ENCODE data around the gene SGCD.

SGCD gene

DNA sequence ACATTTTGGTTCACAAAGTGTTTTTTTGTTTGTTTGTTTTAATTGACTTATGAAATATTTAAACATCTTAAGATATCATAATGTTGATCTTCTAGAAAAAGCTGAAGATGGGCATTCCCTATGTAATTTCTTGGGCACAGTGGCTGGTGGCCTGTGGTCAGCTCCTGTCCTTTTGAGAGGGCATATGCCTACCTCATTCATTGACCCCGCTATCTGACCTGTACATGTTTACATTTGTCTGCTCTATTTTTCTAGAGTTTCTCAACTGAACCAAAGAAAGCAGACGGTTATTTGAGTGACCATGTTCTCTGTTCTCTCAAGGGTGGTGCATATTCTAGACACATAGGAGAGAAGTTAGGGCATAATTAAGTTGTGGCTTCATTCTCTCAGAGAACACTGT lies 5.3 kb downstream of the SGCD start:
- no peak for DNase-seq (ENCODE audit: low spot score)
- H3K4me3 ChIP-seq: no peak overlapping the region
- no peak overlapping the region for H3K27ac ChIP-seq
- TF ChIP-seq, protein P1, sequence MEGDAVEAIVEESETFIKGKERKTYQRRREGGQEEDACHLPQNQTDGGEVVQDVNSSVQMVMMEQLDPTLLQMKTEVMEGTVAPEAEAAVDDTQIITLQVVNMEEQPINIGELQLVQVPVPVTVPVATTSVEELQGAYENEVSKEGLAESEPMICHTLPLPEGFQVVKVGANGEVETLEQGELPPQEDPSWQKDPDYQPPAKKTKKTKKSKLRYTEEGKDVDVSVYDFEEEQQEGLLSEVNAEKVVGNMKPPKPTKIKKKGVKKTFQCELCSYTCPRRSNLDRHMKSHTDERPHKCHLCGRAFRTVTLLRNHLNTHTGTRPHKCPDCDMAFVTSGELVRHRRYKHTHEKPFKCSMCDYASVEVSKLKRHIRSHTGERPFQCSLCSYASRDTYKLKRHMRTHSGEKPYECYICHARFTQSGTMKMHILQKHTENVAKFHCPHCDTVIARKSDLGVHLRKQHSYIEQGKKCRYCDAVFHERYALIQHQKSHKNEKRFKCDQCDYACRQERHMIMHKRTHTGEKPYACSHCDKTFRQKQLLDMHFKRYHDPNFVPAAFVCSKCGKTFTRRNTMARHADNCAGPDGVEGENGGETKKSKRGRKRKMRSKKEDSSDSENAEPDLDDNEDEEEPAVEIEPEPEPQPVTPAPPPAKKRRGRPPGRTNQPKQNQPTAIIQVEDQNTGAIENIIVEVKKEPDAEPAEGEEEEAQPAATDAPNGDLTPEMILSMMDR (IDR thresholded peaks at IDR 0.05): no peak

DNA sequence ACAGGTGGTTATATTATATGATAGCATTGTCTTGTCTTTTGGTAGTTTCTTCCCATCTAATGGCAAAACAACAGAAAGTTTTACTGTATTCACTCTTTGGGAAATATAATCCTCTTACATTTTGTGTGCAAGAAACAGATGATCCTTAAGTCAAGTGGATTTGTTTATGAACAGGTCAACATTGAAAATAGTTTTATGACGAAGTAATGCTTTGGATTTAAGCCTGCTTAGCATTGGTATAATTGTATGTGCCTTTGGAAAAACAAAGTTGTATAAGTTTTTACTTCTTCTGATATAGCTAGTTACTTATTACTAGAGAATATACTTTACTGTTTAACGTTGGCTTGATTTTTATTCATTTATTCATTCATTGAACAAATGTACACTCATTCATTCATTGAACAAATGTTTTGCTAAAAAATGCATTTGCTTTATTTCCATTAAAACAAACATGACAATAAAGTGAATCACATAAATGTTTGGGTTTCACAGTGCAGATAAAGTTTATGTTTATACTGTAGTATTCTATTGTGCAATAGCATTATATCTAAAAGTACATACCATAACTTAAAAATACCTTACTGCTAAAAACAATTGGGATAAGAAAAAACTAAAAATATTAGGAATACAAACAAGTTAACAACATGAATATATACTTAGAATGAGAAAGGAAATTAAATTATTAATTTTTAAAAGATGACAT lies 12.3 kb downstream of the SGCD start:
- Histone ChIP-seq H3K4me3 (no peak overlapping the region), H3K27ac (no peak overlapping the region)
- no peak for DNase-seq (ENCODE audit: low spot score)
- TF ChIP-seq, protein P1 (IDR thresholded peaks at IDR 0.05): no peak

DNA sequence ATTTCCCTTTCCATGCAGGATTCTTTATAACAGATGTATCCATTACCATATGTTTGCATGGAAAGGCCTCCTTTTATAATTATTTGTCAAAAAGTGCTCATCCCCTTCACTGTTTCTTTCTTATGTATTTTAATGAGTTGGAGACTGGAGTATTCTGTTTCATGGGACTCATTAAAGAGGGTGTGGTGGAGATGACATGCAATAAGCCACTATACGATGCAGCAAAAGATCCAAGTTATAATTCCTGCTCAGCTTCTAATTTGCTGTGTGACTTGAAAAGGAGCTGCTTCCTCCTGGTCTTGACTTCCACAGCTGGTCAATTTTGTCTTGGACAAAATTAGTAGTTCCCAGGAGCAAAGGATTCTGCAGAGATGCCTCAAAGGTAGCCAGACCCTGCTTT lies 13.9 kb downstream of the SGCD start:
- H3K27ac ChIP-seq: no peak overlapping the region
- TF ChIP-seq, protein P1 (IDR thresholded peaks at IDR 0.05): no peak
- H3K4me3 ChIP-seq: no peak overlapping the region
- DNase-seq (ENCODE audit: low spot score): no peak

DNA sequence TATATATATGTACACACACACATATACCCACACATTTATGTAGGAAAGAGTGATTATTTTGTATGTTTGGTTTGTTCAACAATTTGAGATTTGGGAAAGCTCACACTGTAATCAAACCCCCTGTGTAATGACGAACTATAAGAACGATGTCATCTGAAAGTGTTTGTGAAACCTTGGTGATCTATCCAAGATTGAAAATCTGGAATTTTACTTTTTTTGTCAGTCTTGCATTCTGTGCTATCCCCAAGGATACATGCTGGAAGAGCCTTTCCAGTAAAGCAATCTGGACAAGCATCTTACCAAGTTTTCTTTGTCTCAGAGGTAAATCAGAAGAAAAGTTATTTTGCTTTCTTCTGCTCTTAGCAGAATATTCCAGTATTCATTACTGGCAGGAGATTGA lies 23.3 kb downstream of the SGCD start:
- H3K27ac ChIP-seq: no peak overlapping the region

DNA sequence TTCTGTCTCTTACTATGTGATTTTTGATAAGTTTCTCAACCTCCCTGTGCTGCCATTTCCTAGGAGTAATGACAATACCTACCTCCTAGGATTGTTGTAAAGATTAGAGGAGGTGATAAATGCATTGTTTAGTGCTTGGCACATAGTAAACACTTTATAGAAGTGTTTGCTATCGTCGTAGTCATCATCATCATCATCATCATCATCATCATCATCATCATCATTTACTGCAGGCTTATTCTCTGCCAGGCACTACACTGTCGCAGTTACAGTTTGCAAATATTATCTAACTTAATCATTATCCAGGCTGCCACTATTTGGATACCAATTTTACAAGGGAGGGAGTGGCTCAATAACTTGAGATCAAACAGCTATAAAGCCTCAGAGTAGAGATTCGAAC lies 24.5 kb downstream of the SGCD start:
- no peak overlapping the region for H3K27ac ChIP-seq
- DNase-seq (ENCODE audit: low spot score): no peak
- TF ChIP-seq, protein P1 (IDR thresholded peaks at IDR 0.05): no peak
- H3K4me3 ChIP-seq: no peak overlapping the region

More for the DNA sequence above, 23.3 kb downstream of the SGCD start:
- TF ChIP-seq, protein P1 (IDR thresholded peaks at IDR 0.05): no peak
- DNase-seq (ENCODE audit: low spot score): no peak
- H3K4me3 ChIP-seq: no peak overlapping the region

DNA sequence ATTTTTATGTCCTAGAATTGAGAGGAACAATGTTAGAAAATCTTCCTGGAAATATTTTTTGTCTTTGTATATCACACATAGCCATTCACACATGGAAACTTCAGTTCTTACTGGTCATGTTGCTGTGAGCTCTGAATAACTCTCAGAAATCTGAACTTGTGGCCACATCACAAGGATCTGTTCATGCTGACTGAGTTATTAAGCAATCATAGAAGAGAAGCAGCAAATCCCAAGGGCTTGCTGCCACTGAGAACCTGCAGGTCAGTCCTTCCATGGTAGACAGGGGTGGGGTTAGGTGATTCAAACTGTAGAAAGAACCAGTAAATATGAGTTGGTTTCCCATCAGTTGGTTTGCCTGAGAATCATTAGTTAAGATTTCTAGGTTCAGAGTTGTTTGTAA lies 27.6 kb downstream of the SGCD start:
- no peak overlapping the region for H3K27ac ChIP-seq
- H3K4me3 ChIP-seq: no peak overlapping the region
- no peak for DNase-seq (ENCODE audit: low spot score)
- TF ChIP-seq, protein P1 (IDR thresholded peaks at IDR 0.05): no peak

DNA sequence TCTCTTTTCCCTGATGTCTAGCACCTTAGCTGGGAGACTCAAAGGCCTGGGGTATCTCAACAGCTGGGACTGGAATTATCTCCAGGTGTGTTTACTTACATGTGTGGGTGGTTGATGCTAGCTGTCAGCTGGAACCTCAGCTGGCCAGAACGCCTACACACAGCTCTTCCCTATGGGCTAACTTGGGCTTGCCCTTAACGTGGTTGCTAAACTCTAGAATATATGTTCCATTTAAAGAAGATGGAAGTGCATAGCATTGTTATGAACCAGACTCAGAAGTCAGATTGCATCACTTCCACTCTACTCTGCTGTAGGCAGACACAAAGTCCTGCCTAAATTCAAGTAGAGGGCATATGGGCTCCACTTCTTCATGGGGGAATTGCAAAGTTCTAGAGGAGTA lies 29.3 kb downstream of the SGCD start:
- Histone ChIP-seq H3K27ac (no peak overlapping the region), H3K4me3 (no peak overlapping the region)
- DNase-seq (ENCODE audit: low spot score): no peak
- TF ChIP-seq, protein P1 (IDR thresholded peaks at IDR 0.05): no peak
